Measurements from ENCODE around the gene PRKCE. TPM values are rescaled to one million over a fixed set of nuclear protein-coding genes. Genes with fewer than 3 reads are reported as not detected.

The PRKCE gene
- total RNA-seq, 1 experiment from 2014 or later = 21.7 TPM

GRCh38 chr2:45782436-45782835, 131.0 kb downstream of the PRKCE start:
- no peaks in the 10 kb centered on the region for H3K36me3 ChIP-seq (ENCODE audit: low read depth)
- TF ChIP-seq CTCF (conservative IDR thresholded peaks at IDR 0.05) (no peak), EZH2 (IDR thresholded peaks at IDR 0.05; ENCODE audit: low read depth) (no peak)
- no peak overlapping the region for H3K4me3 ChIP-seq
- H3K9me2 ChIP-seq (ENCODE audit: insufficient read depth) = no peaks in the 10 kb centered on the region; the same call in 1 of the 2 replicates
- ChIA-PET CTCF (no interaction called here), POLR2A (ENCODE audit: unreplicated experiment) (no interaction called here)
- no peaks in the 10 kb centered on the region for H3K27me3 ChIP-seq (ENCODE audit: insufficient read depth, low read depth)
- no peak overlapping the region for H3K4me2 ChIP-seq
- DNase-seq = no peak
- H3K9me3 ChIP-seq (ENCODE audit: insufficient read depth, low read depth) = no peaks in the 10 kb centered on the region
- no TSS peak for BruUV-seq (replicated peaks)
- H3K79me2 ChIP-seq (ENCODE audit: low read depth) = peaks cover 20% of the 10 kb centered on the region
- peaks cover 13% of the 10 kb centered on the region for H4K20me1 ChIP-seq (ENCODE audit: insufficient read depth)
- no peaks in the 10 kb centered on the region for H3F3A ChIP-seq (ENCODE audit: insufficient read depth, low read depth)
- H3K27ac ChIP-seq = no peak overlapping the region
- no peaks in the 10 kb centered on the region for H3K4me1 ChIP-seq (replicated peaks; ENCODE audit: insufficient read depth)
- intact Hi-C loops (cut with micrococcal nuclease; ENCODE audit: unreplicated experiment) = no loop called here
- no peak overlapping the region for H2AFZ ChIP-seq

- no peaks in the 10 kb centered on the region for H3F3A ChIP-seq (ENCODE audit: insufficient read depth, low read depth)
- H3K4me1 ChIP-seq (replicated peaks; ENCODE audit: insufficient read depth) = no peaks in the 10 kb centered on the region
- H3K27ac ChIP-seq = no peak overlapping the region
- H3K4me3 ChIP-seq = no peak overlapping the region
- H4K20me1 ChIP-seq (ENCODE audit: insufficient read depth) = peaks cover 18% of the 10 kb centered on the region
- H3K4me2 ChIP-seq = no peak overlapping the region
- H3K9me3 ChIP-seq (ENCODE audit: insufficient read depth, low read depth) = no peaks in the 10 kb centered on the region
- POLR2A ChIA-PET (ENCODE audit: unreplicated experiment) = no interaction called here
- no peak for DNase-seq
- CTCF ChIA-PET = no interaction called here
- no peaks in the 10 kb centered on the region; the same call in 1 of the 2 replicates for H3K9me2 ChIP-seq (ENCODE audit: insufficient read depth)
- peaks cover 20% of the 10 kb centered on the region for H3K79me2 ChIP-seq (ENCODE audit: low read depth)
- intact Hi-C loops (cut with micrococcal nuclease; ENCODE audit: unreplicated experiment) = no loop called here
- no peaks in the 10 kb centered on the region for H3K36me3 ChIP-seq (ENCODE audit: low read depth)
- H2AFZ ChIP-seq = no peak overlapping the region
- H3K27me3 ChIP-seq (ENCODE audit: insufficient read depth, low read depth) = no peaks in the 10 kb centered on the region
- TF ChIP-seq CTCF (conservative IDR thresholded peaks at IDR 0.05) (no peak), EZH2 (IDR thresholded peaks at IDR 0.05; ENCODE audit: low read depth) (no peak)
- BruUV-seq (replicated peaks) = no TSS peak
Observed at GRCh38 chr2:45782986-45783385, 131.5 kb downstream of the PRKCE start.

- Histone ChIP-seq H4K20me1 (ENCODE audit: insufficient read depth) (peaks cover 27% of the 10 kb centered on the region), H3K9me3 (ENCODE audit: insufficient read depth, low read depth) (no peaks in the 10 kb centered on the region), H3K27ac (no peak overlapping the region), H3F3A (ENCODE audit: insufficient read depth, low read depth) (no peaks in the 10 kb centered on the region), H3K4me1 (replicated peaks; ENCODE audit: insufficient read depth) (no peaks in the 10 kb centered on the region), H3K79me2 (ENCODE audit: low read depth) (peaks cover 6% of the 10 kb centered on the region; the same call in 1 of the 2 replicates), H3K27me3 (ENCODE audit: insufficient read depth, low read depth) (no peaks in the 10 kb centered on the region), H3K4me2 (no peak overlapping the region), H2AFZ (no peak overlapping the region), H3K36me3 (ENCODE audit: low read depth) (no peaks in the 10 kb centered on the region), H3K9me2 (ENCODE audit: insufficient read depth) (no peaks in the 10 kb centered on the region; the same call in 1 of the 2 replicates), H3K4me3 (no peak overlapping the region)
- DNase-seq = no peak
- CTCF ChIA-PET = interaction anchor here (0.6 kb wide), 1 partner anchor 137 kb away, joined by 3 read pairs; no protein-coding TSS in a partner anchor
- intact Hi-C loops (cut with micrococcal nuclease; ENCODE audit: unreplicated experiment) = no loop called here
- TF ChIP-seq EZH2 (IDR thresholded peaks at IDR 0.05; ENCODE audit: low read depth) (no peak), CTCF (conservative IDR thresholded peaks at IDR 0.05) (no peak)
- no TSS peak for BruUV-seq (replicated peaks)
- POLR2A ChIA-PET (ENCODE audit: unreplicated experiment) = no interaction called here
Observed at GRCh38 chr2:45786030-45786835, 134.8 kb downstream of the PRKCE start.
